Kidney (tissue), 14 donors: ENCODE data around the gene SMIM43. TPM values are rescaled to one million over a fixed set of nuclear protein-coding genes. Genes with fewer than 3 reads are reported as not detected.

Experiments used
- DNase-seq, 5 donors: peaks; one replicate each; pipeline ENCODE4 v3.0.0-alpha.2; 2013 to 2020
- FAIRE-seq: peaks from 2 replicates; lab custom pipeline; 2012; peaks lifted over from hg19 to GRCh38; lab: Jason Lieb, UNC
- H3K27ac ChIP-seq, 2 donors: one replicate each; pipeline ENCODE4 v1.7.0; 2013; ENCODE audit warnings: low read depth in 2 of 2, low read length in 2 of 2, inconsistent platforms in 1 of 2
- H3K27me3 ChIP-seq: one replicate; pipeline ENCODE4 v1.7.1; 2013; ENCODE audit warnings: low read length, inconsistent platforms; ENCODE audit not compliant: control insufficient read depth, insufficient read depth
- H3K36me3 ChIP-seq, 3 donors: one replicate each; pipeline versions ENCODE4 v1.7.0 to v1.7.1; 2013; ENCODE audit warnings: low read length in 3 of 3, control low read depth in 1 of 3, inconsistent platforms in 1 of 3; ENCODE audit not compliant: insufficient read depth in 3 of 3, control insufficient read depth in 2 of 3
- H3K4me1 ChIP-seq, 3 donors: one replicate each; pipeline versions ENCODE4 v1.7.0 to v1.7.1; 2013; ENCODE audit warnings: low read length in 3 of 3, inconsistent platforms in 1 of 3, low read depth in 1 of 3; ENCODE audit not compliant: control insufficient read depth in 2 of 3, insufficient read depth in 2 of 3
- H3K4me3 ChIP-seq, 3 donors: one replicate each; pipeline versions ENCODE4 v1.7.0 to v1.8.1; 2013; ENCODE audit warnings: low read length in 3 of 3, control low read depth in 1 of 3, inconsistent platforms in 1 of 3
- H3K9ac ChIP-seq, 3 donors: one replicate each; pipeline versions ENCODE4 v1.7.0 to v1.7.1; 2013; ENCODE audit warnings: low read length in 3 of 3, control low read depth in 1 of 3, inconsistent platforms in 1 of 3
- H3K9me3 ChIP-seq, 3 donors: one replicate each; pipeline versions ENCODE4 v1.7.0 to v1.7.1; 2013; ENCODE audit warnings: low read length in 3 of 3, control low read depth in 1 of 3, inconsistent platforms in 1 of 3; ENCODE audit not compliant: control insufficient read depth in 2 of 3, insufficient read depth in 1 of 3
- CTCF ChIP-seq: IDR thresholded peaks from 3 replicates; pipeline ENCODE4 v1.5.1; 2012; ENCODE audit warnings: mild to moderate bottlenecking, moderate library complexity, borderline replicate concordance; ENCODE audit not compliant: insufficient read depth; ENCODE audit errors: extremely low read depth
- intact Hi-C: fragments of 100-400 bp; cut with DNase I; formaldehyde crosslinking; loops from one replicate; pipeline ENCODE4 v1.11.1; 2022
- polyA plus RNA-seq: library from polyadenylated mRNA; stranded (reverse); fragments of 350-450 nt; fragmentation: Illumina TruSeq; extraction: RNeasy Lipid Tissue Mini Kit (QIAGEN cat#74804); gene quantifications from one replicate; pipeline ENCODE4 v1.2.3, GENCODE V29; 2014; ENCODE audit warnings: low read depth, low replicate concordance; ENCODE audit not compliant: insufficient read depth
- total RNA-seq: library from RNA; stranded (reverse); fragmentation: NEBNext Ultra II Directional; extraction: Animal tissue kit (Norgen Biotek cat#: 25700); gene quantifications from one replicate; pipeline ENCODE4 v1.2.1, GENCODE V29; 2021
- donor health status: control.
- donor health status: control.
- donor health status: control.
- donor health status: control.
- donor health status: control.
- donor health status: DM: yes; HTN: yes; CAD: no.
- donor health status: Normal renal cell carcinoma (clear cell type).

Gene SMIM43
- total and polyA plus RNA-seq, 2 donors from 2014 or later: not detected

GRCh38 chr4:121776610-121777401 lies 11.8 kb upstream of the SMIM43 start:
- Histone ChIP-seq H3K27ac (no peak overlapping the region), H3K9me3 (no peaks in the 10 kb centered on the region), H3K4me1 (no peaks in the 10 kb centered on the region), H3K4me3 (no peak overlapping the region), H3K27me3 (no peaks in the 10 kb centered on the region), H3K9ac (no peak overlapping the region), H3K36me3 (no peaks in the 10 kb centered on the region)
- intact Hi-C loops: no loop called here
- DNase-seq (no peak), FAIRE-seq (no peak)
- no peak for TF ChIP-seq CTCF

- no peaks in the 10 kb centered on the region for H3K9me3 ChIP-seq
- H3K27me3 ChIP-seq: no peaks in the 10 kb centered on the region
- TF ChIP-seq CTCF: no peak
- DNase-seq (no peak), FAIRE-seq (no peak)
- H3K36me3 ChIP-seq: no peaks in the 10 kb centered on the region
- H3K9ac ChIP-seq: no peak overlapping the region
- intact Hi-C loops: no loop called here
- H3K4me3 ChIP-seq: no peak overlapping the region
- H3K27ac ChIP-seq: no peak overlapping the region
- no peaks in the 10 kb centered on the region for H3K4me1 ChIP-seq
These were observed 8.9 kb upstream of the SMIM43 start for GRCh38 chr4:121773883-121774282.

GRCh38 chr4:121771869-121772268 lies 6.9 kb upstream of the SMIM43 start:
- Histone ChIP-seq H3K9ac (no peak overlapping the region), H3K4me3 (no peak overlapping the region), H3K36me3 (no peaks in the 10 kb centered on the region), H3K4me1 (no peaks in the 10 kb centered on the region), H3K9me3 (no peaks in the 10 kb centered on the region), H3K27me3 (no peaks in the 10 kb centered on the region), H3K27ac (no peak overlapping the region)
- FAIRE-seq (no peak), DNase-seq (no peak)
- TF ChIP-seq CTCF: no peak
- intact Hi-C loops: no loop called here
